GM23338 (cell line): ENCODE measurements around the gene LMAN1L.

Experiments used
- EZH2phosphoT487 ChIP-seq: fragments of 200-600 bp; sonication (generic); IDR thresholded peaks from one replicate; pipeline ENCODE4 v1.8.1; 2018; ENCODE audit warnings: antibody characterized with exemption; ENCODE audit not compliant: unreplicated experiment
- TF ChIP-seq, protein P1 (sequence below), 2 experiments: fragments of 200-600 bp in 1 of 2; sonication (generic) in 1 of 2; conservative IDR thresholded peaks; 2 replicates each; pipeline versions ENCODE4 v1.5.1 to v1.6.1; 2016 to 2017; ENCODE audit warnings: antibody characterized with exemption in 2 of 2, low read depth in 2 of 2, mild to moderate bottlenecking in 2 of 2, moderate library complexity in 1 of 2

DNA sequence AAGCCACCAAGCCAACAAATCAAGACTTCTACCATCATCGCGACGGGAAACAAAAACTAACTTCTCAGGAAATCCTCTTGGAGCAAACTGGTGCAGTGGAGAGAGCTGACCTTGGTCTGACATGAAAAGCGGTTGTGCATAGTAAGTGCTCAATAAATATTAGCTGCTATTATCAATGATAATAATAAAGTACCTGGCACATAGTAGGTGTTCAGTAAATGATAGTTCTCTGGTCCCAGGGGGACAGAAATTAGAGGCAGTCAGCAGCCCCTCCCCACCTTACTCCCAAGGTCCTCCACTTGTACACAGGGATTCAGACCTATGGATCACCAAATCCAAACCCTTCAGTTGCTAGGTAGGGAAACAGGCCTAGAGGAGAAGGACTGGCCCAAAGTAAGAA is 36.7 kb upstream of the LMAN1L start:
- no peak for TF ChIP-seq EZH2phosphoT487
- TF ChIP-seq, protein P1, sequence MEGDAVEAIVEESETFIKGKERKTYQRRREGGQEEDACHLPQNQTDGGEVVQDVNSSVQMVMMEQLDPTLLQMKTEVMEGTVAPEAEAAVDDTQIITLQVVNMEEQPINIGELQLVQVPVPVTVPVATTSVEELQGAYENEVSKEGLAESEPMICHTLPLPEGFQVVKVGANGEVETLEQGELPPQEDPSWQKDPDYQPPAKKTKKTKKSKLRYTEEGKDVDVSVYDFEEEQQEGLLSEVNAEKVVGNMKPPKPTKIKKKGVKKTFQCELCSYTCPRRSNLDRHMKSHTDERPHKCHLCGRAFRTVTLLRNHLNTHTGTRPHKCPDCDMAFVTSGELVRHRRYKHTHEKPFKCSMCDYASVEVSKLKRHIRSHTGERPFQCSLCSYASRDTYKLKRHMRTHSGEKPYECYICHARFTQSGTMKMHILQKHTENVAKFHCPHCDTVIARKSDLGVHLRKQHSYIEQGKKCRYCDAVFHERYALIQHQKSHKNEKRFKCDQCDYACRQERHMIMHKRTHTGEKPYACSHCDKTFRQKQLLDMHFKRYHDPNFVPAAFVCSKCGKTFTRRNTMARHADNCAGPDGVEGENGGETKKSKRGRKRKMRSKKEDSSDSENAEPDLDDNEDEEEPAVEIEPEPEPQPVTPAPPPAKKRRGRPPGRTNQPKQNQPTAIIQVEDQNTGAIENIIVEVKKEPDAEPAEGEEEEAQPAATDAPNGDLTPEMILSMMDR (conservative IDR thresholded peaks at IDR 0.05; ENCODE audit: low read depth in 2 of 2): no peak
